ENCODE measurements around the gene KL.

- TF ChIP-seq POLR2A (IDR thresholded peaks at IDR 0.05; ENCODE audit: low read depth, low read length) (no peak), POLR2AphosphoS5 (IDR thresholded peaks at IDR 0.05; ENCODE audit: low read depth, low read length) (no peak), POU2F2 (IDR thresholded peaks at IDR 0.05; ENCODE audit: low read depth, low read length) (no peak), TAF1 (IDR thresholded peaks at IDR 0.05; ENCODE audit: low read depth, low read length) (no peak)
Measured at GRCh38 chr13:32983058-32983457, 33.2 kb upstream of the KL start.
